KBM-7 (cell line): Measurements from ENCODE around the gene TMEM132D.

ENCODE experiments used
- DNase-seq: peaks from one replicate; pipeline ENCODE4 v3.0.0-alpha.2; 2015
- in situ Hi-C: fragments of 300-500 bp; cut with MboI; formaldehyde crosslinking; loops from 2 replicates; pipeline ENCODE4 v1.14.3; 2020; ENCODE audit warnings: low sequenced_read_pairs, low pct_unique_long_range_greater_than_20kb, mixed read lengths

The TMEM132D gene

GRCh38 chr12:129615001-129615400 is 288.8 kb downstream of the TMEM132D start:
- no peak for DNase-seq
- in situ Hi-C loops, result no loop called here

- DNase-seq, result no peak
- in situ Hi-C loops, result no loop called here
These were observed 289.5 kb downstream of the TMEM132D start for GRCh38 chr12:129614221-129614885.

- DNase-seq, result no peak
- in situ Hi-C loops, result no loop called here
These were observed 290.5 kb downstream of the TMEM132D start for GRCh38 chr12:129613314-129613713.

GRCh38 chr12:129610601-129611120 is 293.2 kb downstream of the TMEM132D start:
- in situ Hi-C loops, result no loop called here
- no peak for DNase-seq

- no peak for DNase-seq
- in situ Hi-C loops, result no loop called here
These were observed 296.1 kb downstream of the TMEM132D start for GRCh38 chr12:129607756-129608155.

- in situ Hi-C loops, result no loop called here
- no peak for DNase-seq
These were observed 296.5 kb downstream of the TMEM132D start for GRCh38 chr12:129607301-129607700.

GRCh38 chr12:129606239-129606638 is 297.6 kb downstream of the TMEM132D start:
- no peak for DNase-seq
- in situ Hi-C loops, result no loop called here

GRCh38 chr12:129605666-129606065 is 298.2 kb downstream of the TMEM132D start:
- no peak for DNase-seq
- in situ Hi-C loops, result no loop called here

GRCh38 chr12:129604506-129604905 is 299.3 kb downstream of the TMEM132D start:
- in situ Hi-C loops, result no loop called here

GRCh38 chr12:129599406-129599805 is 304.4 kb downstream of the TMEM132D start:
- in situ Hi-C loops, result no loop called here
- DNase-seq, result no peak

More at GRCh38 chr12:129604506-129604905, 299.3 kb downstream of the TMEM132D start:
- DNase-seq, result no peak

GRCh38 chr12:129594098-129594497 is 309.7 kb downstream of the TMEM132D start:
- DNase-seq, result no peak
- in situ Hi-C loops, result no loop called here

- in situ Hi-C loops, result no loop called here
These were observed 311.4 kb downstream of the TMEM132D start for GRCh38 chr12:129592449-129592848.

GRCh38 chr12:129589503-129589902 is 314.3 kb downstream of the TMEM132D start:
- no peak for DNase-seq
- in situ Hi-C loops, result no loop called here

More at GRCh38 chr12:129592449-129592848, 311.4 kb downstream of the TMEM132D start:
- DNase-seq, result no peak

- in situ Hi-C loops, result no loop called here
- DNase-seq, result no peak
These were observed 315.7 kb downstream of the TMEM132D start for GRCh38 chr12:129588142-129588541.

GRCh38 chr12:129585296-129585695 is 318.5 kb downstream of the TMEM132D start:
- in situ Hi-C loops, result no loop called here

GRCh38 chr12:129579879-129580278 is 323.9 kb downstream of the TMEM132D start:
- DNase-seq, result no peak
- in situ Hi-C loops, result no loop called here

More at GRCh38 chr12:129585296-129585695, 318.5 kb downstream of the TMEM132D start:
- no peak for DNase-seq

- in situ Hi-C loops, result no loop called here
- no peak for DNase-seq
These were observed 331.8 kb downstream of the TMEM132D start for GRCh38 chr12:129571901-129572494.

- no peak for DNase-seq
- in situ Hi-C loops, result no loop called here
These were observed 332.9 kb downstream of the TMEM132D start for GRCh38 chr12:129570796-129571400.

GRCh38 chr12:129566800-129567199 is 337.0 kb downstream of the TMEM132D start:
- in situ Hi-C loops, result no loop called here
- DNase-seq, result no peak

- in situ Hi-C loops, result no loop called here
- DNase-seq, result no peak
These were observed 339.1 kb downstream of the TMEM132D start for GRCh38 chr12:129564768-129565167.
